Neural cell (in vitro differentiated cells): ENCODE measurements around the gene LARP6. TPM values are rescaled to one million over a fixed set of nuclear protein-coding genes. Genes with fewer than 3 reads are reported as not detected.

ENCODE experiments used
- H2AFZ ChIP-seq: fragments of 200-600, 300-800 bp; sonication (generic), shearing (Covaris generic); 2 replicates; pipeline ENCODE4 v1.6.0; 2014; ENCODE audit warnings: low read depth, mild to moderate bottlenecking, antibody characterized with exemption, low read length, moderate library complexity
- H3F3A ChIP-seq: fragments of 200-600 bp; shearing (Covaris generic); 2 replicates; pipeline ENCODE4 v1.6.1; 2016; ENCODE audit warnings: mild to moderate bottlenecking, moderate library complexity, mixed read lengths, antibody characterized with exemption, low read length; ENCODE audit not compliant: insufficient read depth, poor library complexity, severe bottlenecking
- H3K27ac ChIP-seq: fragments of 200-600, 300-800 bp; sonication (generic), shearing (Covaris generic); 2 replicates; pipeline ENCODE4 v1.5.1; 2014; ENCODE audit warnings: mild to moderate bottlenecking, low read length, moderate library complexity
- H3K27me3 ChIP-seq: fragments of 300-800, 200-600 bp; sonication (generic), shearing (Covaris generic); 2 replicates; pipeline ENCODE4 v1.6.0; 2014; ENCODE audit warnings: mild to moderate bottlenecking, low read depth, low read length, moderate library complexity; ENCODE audit not compliant: insufficient read depth
- H3K36me3 ChIP-seq: fragments of 300-800, 200-600 bp; sonication (generic), shearing (Covaris generic); 2 replicates; pipeline ENCODE4 v1.5.1; 2014; ENCODE audit warnings: mild to moderate bottlenecking, antibody characterized with exemption, low read length, moderate library complexity; ENCODE audit not compliant: insufficient read depth
- H3K4me2 ChIP-seq: fragments of 300-800, 200-600 bp; sonication (generic), shearing (Covaris generic); 2 replicates; pipeline ENCODE4 v1.6.0; 2014; ENCODE audit warnings: mild to moderate bottlenecking, low read length
- H3K4me3 ChIP-seq: fragments of 300-800, 200-600 bp; sonication (generic), shearing (Covaris generic); 2 replicates; pipeline ENCODE4 v1.5.1; 2014; ENCODE audit warnings: mild to moderate bottlenecking, low read length, moderate library complexity
- H3K79me2 ChIP-seq: fragments of 200-600 bp; shearing (Covaris generic); replicated peaks from 2 replicates; pipeline ENCODE4 v1.6.0; 2014; ENCODE audit warnings: mild to moderate bottlenecking, low read length, moderate library complexity; ENCODE audit not compliant: insufficient read depth
- H3K9ac ChIP-seq: fragments of 300-800, 200-600 bp; sonication (generic), shearing (Covaris generic); 2 replicates; pipeline ENCODE4 v1.6.1; 2016; ENCODE audit warnings: mild to moderate bottlenecking, low read length, mixed read lengths
- H3K9me2 ChIP-seq: fragments of 200-600 bp; shearing (Covaris generic); 2 replicates; pipeline ENCODE4 v1.6.1; 2016; ENCODE audit warnings: mild to moderate bottlenecking, low read length, mixed read lengths; ENCODE audit not compliant: insufficient read depth
- H3K9me3 ChIP-seq: fragments of 200-600, 300-800 bp; sonication (generic), shearing (Covaris generic); 2 replicates; pipeline ENCODE4 v1.6.1; 2016; ENCODE audit warnings: mild to moderate bottlenecking, mixed run types, low read length, moderate library complexity, mixed read lengths
- H4K20me1 ChIP-seq: fragments of 200-600 bp; shearing (Covaris generic); 2 replicates; pipeline ENCODE4 v1.6.1; 2016; ENCODE audit warnings: mild to moderate bottlenecking, mixed run types; ENCODE audit not compliant: insufficient read depth
- EP300 ChIP-seq: fragments of 450-650 bp; conservative IDR thresholded peaks from 2 replicates; pipeline ENCODE4 v1.6.1; 2014; ENCODE audit warnings: antibody characterized with exemption, mild to moderate bottlenecking, moderate library complexity; ENCODE audit not compliant: poor library complexity, severe bottlenecking
- EZH2 ChIP-seq: fragments of 200-600, 300-800 bp; shearing (Covaris generic), sonication (generic); IDR thresholded peaks from 2 replicates; pipeline ENCODE4 v1.6.1; 2014; ENCODE audit warnings: antibody characterized with exemption, low read length, borderline replicate concordance, mild to moderate bottlenecking; ENCODE audit not compliant: insufficient read depth, poor library complexity, severe bottlenecking
- MXI1 ChIP-seq: fragments of 450-650 bp; conservative IDR thresholded peaks from 2 replicates; pipeline ENCODE4 v1.6.1; 2014; ENCODE audit warnings: antibody characterized with exemption, mild to moderate bottlenecking; ENCODE audit not compliant: poor library complexity, severe bottlenecking
- POLR2AphosphoS5 ChIP-seq: IDR thresholded peaks from 2 replicates; pipeline ENCODE4 v1.6.1; 2012
- RAD21 ChIP-seq: fragments of 450-650 bp; conservative IDR thresholded peaks from 2 replicates; pipeline ENCODE4 v1.6.1; 2014; ENCODE audit warnings: antibody characterized with exemption, mild to moderate bottlenecking, moderate library complexity
- SMC3 ChIP-seq: fragments of 450-650 bp; conservative IDR thresholded peaks from 2 replicates; pipeline ENCODE4 v1.6.1; 2014; ENCODE audit warnings: antibody characterized with exemption, mild to moderate bottlenecking, moderate library complexity; ENCODE audit not compliant: poor library complexity
- TAF1 ChIP-seq: IDR thresholded peaks from 2 replicates; pipeline ENCODE4 v1.6.1; 2012; ENCODE audit warnings: low read depth
- polyA plus RNA-seq: library from polyadenylated mRNA; depleted of rRNA; stranded (reverse); fragments of >200 nt; gene quantifications from 2 replicates; pipeline ENCODE4 v1.2.3, GENCODE V29; 2014
- TF ChIP-seq, protein P1 (sequence below): fragments of 450-650 bp; IDR thresholded peaks from 2 replicates; pipeline ENCODE4 v1.5.1; 2014; ENCODE audit warnings: antibody characterized with exemption, mild to moderate bottlenecking, moderate library complexity; ENCODE audit not compliant: poor library complexity, severe bottlenecking
- TF ChIP-seq, protein P2 (sequence below): IDR thresholded peaks from 2 replicates; pipeline ENCODE4 v1.6.1; 2012; ENCODE audit warnings: borderline replicate concordance

Gene LARP6
- polyA plus RNA-seq, 1 donor from 2014 or later = 20.4 TPM

DNA sequence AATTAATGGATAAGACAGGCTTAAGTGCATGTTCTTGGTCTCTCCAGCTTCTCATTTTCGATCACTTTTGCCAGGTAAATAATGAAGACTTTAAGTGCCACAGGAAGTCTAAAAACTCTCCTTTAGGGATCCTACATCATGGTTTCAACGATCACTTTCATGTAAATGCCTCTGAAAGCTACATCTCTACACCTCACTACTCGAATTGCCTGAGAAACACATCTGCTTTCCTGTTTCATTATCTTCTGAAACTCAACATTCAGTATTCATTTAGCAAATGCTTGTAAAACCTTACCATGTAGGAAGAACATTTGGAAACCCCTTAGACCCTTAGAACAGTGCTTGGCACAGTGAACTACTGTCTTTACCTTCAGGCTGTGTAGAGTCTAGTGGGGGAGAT lies 22.1 kb upstream of the LARP6 start:
- no peak overlapping the region for H3K4me3 ChIP-seq
- H3K9me3 ChIP-seq = no peaks in the 10 kb centered on the region
- H3K9ac ChIP-seq = no peak overlapping the region
- H3K36me3 ChIP-seq = no peaks in the 10 kb centered on the region
- H3K79me2 ChIP-seq = no peaks in the 10 kb centered on the region
- no peak overlapping the region for H2AFZ ChIP-seq
- no peak overlapping the region for H3K4me2 ChIP-seq
- H3F3A ChIP-seq = no peaks in the 10 kb centered on the region
- TF ChIP-seq TAF1 (no peak), RAD21 (no peak), POLR2AphosphoS5 (no peak), EZH2 (no peak), EP300 (no peak), SMC3 (no peak), MXI1 (no peak)
- TF ChIP-seq, protein P1, sequence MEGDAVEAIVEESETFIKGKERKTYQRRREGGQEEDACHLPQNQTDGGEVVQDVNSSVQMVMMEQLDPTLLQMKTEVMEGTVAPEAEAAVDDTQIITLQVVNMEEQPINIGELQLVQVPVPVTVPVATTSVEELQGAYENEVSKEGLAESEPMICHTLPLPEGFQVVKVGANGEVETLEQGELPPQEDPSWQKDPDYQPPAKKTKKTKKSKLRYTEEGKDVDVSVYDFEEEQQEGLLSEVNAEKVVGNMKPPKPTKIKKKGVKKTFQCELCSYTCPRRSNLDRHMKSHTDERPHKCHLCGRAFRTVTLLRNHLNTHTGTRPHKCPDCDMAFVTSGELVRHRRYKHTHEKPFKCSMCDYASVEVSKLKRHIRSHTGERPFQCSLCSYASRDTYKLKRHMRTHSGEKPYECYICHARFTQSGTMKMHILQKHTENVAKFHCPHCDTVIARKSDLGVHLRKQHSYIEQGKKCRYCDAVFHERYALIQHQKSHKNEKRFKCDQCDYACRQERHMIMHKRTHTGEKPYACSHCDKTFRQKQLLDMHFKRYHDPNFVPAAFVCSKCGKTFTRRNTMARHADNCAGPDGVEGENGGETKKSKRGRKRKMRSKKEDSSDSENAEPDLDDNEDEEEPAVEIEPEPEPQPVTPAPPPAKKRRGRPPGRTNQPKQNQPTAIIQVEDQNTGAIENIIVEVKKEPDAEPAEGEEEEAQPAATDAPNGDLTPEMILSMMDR = no peak
- TF ChIP-seq, protein P2, sequence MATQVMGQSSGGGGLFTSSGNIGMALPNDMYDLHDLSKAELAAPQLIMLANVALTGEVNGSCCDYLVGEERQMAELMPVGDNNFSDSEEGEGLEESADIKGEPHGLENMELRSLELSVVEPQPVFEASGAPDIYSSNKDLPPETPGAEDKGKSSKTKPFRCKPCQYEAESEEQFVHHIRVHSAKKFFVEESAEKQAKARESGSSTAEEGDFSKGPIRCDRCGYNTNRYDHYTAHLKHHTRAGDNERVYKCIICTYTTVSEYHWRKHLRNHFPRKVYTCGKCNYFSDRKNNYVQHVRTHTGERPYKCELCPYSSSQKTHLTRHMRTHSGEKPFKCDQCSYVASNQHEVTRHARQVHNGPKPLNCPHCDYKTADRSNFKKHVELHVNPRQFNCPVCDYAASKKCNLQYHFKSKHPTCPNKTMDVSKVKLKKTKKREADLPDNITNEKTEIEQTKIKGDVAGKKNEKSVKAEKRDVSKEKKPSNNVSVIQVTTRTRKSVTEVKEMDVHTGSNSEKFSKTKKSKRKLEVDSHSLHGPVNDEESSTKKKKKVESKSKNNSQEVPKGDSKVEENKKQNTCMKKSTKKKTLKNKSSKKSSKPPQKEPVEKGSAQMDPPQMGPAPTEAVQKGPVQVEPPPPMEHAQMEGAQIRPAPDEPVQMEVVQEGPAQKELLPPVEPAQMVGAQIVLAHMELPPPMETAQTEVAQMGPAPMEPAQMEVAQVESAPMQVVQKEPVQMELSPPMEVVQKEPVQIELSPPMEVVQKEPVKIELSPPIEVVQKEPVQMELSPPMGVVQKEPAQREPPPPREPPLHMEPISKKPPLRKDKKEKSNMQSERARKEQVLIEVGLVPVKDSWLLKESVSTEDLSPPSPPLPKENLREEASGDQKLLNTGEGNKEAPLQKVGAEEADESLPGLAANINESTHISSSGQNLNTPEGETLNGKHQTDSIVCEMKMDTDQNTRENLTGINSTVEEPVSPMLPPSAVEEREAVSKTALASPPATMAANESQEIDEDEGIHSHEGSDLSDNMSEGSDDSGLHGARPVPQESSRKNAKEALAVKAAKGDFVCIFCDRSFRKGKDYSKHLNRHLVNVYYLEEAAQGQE = no peak
- no peaks in the 10 kb centered on the region for H4K20me1 ChIP-seq
- no peaks in the 10 kb centered on the region for H3K9me2 ChIP-seq
- no peak overlapping the region for H3K27ac ChIP-seq
- no peaks in the 10 kb centered on the region for H3K27me3 ChIP-seq

DNA sequence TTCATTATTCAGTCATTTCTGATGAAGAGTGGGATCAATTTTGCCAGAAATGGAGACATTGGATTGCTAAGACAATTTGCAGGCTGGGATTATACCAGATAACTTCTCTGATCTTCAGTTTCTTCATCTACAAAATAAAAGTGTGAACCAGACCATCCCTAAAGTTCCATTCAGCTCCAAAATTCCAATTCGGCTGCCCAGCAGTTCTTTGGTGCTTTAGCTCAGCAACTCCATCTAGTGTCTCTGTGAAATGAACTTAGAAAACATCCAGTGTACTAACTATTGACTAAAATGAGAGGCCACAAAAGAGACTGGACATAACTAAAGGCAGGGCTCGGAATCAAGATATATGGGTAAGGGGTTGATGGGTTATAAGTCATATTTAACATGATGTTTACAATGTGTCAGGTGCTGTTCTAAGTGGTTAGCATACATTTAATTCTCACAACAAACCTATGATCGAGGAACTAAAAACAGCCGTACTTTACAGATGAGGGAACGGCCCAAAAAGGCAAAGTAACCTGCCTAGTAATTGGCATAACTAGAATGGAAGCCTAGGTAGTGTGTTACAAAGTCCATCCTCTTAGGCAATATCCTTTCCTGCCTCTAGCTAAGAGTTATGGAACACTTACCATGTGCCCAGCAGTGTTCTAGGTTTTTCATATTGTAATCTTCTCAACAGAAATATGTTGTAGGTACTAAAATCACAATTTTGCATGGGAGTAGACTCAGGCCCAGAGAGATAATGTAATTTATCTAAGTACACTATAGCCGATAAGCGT lies 21.2 kb upstream of the LARP6 start:
- Histone ChIP-seq H3K27me3 (no peaks in the 10 kb centered on the region), H3K27ac (no peak overlapping the region), H3K4me3 (no peak overlapping the region), H3K79me2 (no peaks in the 10 kb centered on the region), H4K20me1 (no peaks in the 10 kb centered on the region), H3K4me2 (no peak overlapping the region), H3K9me2 (no peaks in the 10 kb centered on the region), H2AFZ (no peak overlapping the region), H3F3A (no peaks in the 10 kb centered on the region), H3K36me3 (no peaks in the 10 kb centered on the region), H3K9me3 (no peaks in the 10 kb centered on the region), H3K9ac (no peak overlapping the region)
- TF ChIP-seq, protein P1 = peak; percentile 27
- no peak for TF ChIP-seq SMC3
